PFSK-1 (cell line): Measurements from ENCODE around the gene SLC19A1.

ENCODE experiments used
- FOXP2 ChIP-seq: optimal IDR thresholded peaks from 2 replicates; pipeline ENCODE3; 2011; ENCODE audit warnings: borderline replicate concordance, control low read depth, inconsistent platforms; ENCODE audit not compliant: insufficient read depth; ENCODE audit errors: extremely low read length, extremely low read depth
- POLR2AphosphoS5 ChIP-seq: IDR thresholded peaks from 2 replicates; pipeline ENCODE4 v1.6.1; 2012; ENCODE audit warnings: low read depth, mild to moderate bottlenecking, control low read depth, low read length, moderate library complexity
- REST ChIP-seq, 2 experiments: IDR thresholded peaks; 2 replicates each; pipeline versions ENCODE4 v1.6.1 to v1.8.0; 2011 to 2012; ENCODE audit warnings: low read depth in 2 of 2, low read length in 2 of 2, control low read depth in 1 of 2, inconsistent platforms in 1 of 2, mild to moderate bottlenecking in 1 of 2, moderate library complexity in 1 of 2; ENCODE audit not compliant: insufficient read depth in 1 of 2
- SIN3A ChIP-seq: IDR thresholded peaks from 2 replicates; pipeline ENCODE4 v1.6.1; 2012; ENCODE audit warnings: mild to moderate bottlenecking, low read length, moderate library complexity, borderline replicate concordance; ENCODE audit not compliant: insufficient read depth
- TAF1 ChIP-seq: IDR thresholded peaks from 2 replicates; pipeline ENCODE4 v1.6.1; 2012; ENCODE audit warnings: low read length, control low read depth, borderline replicate concordance; ENCODE audit not compliant: insufficient read depth

GRCh38 chr21:45516671-45517151 lies 25.5 kb downstream of the SLC19A1 start:
- TF ChIP-seq FOXP2 (no peak), POLR2AphosphoS5 (no peak), TAF1 (no peak), SIN3A (no peak), REST (IDR thresholded peaks at IDR 0.05; ENCODE audit: insufficient read depth in 1 of 2, low read depth in 2 of 2, low read length in 2 of 2) (no peak)
